ENCODE measurements around the gene WFS1. TPM values are rescaled to one million over a fixed set of nuclear protein-coding genes. Genes with fewer than 3 reads are reported as not detected.

Gene WFS1
- total and polyA plus RNA-seq, 2 of the 8 experiments (the other 6 are each of a cell fraction or from before 2014, with no cell fraction given) = 29.1 to 43.1 TPM

GRCh38 chr4:6281436-6282313 lies 12.0 kb downstream of the WFS1 start (continued):
- TF ChIP-seq NANOG (IDR thresholded peaks at IDR 0.05; ENCODE audit: insufficient read depth, low read depth, low read length, poor library complexity, severe bottlenecking) = no peak
- TF ChIP-seq RNF2 (IDR thresholded peaks at IDR 0.05; ENCODE audit: borderline replicate concordance, low read depth, low read length, missing control alignments, poor library complexity, severe bottlenecking) = no peak
- TF ChIP-seq TAF1 (IDR thresholded peaks at IDR 0.05; ENCODE audit: low read depth, low read length) = no peak
- TF ChIP-seq TCF12 (IDR thresholded peaks at IDR 0.05; ENCODE audit: low read depth, low read length) = no peak
- no peak for TF ChIP-seq CTBP2 (IDR thresholded peaks at IDR 0.05; ENCODE audit: borderline replicate concordance, insufficient read depth, insufficient read length, low read length)
- TF ChIP-seq EP300 (IDR thresholded peaks at IDR 0.05; ENCODE audit: borderline replicate concordance in 1 of 2, low read depth in 2 of 2, low read length in 2 of 2) = no peak
- no peak for TF ChIP-seq PHF8 (conservative IDR thresholded peaks at IDR 0.05; ENCODE audit: low read depth, low read length)
- TF ChIP-seq BCL11A (IDR thresholded peaks at IDR 0.05; ENCODE audit: low read depth in 2 of 2, low read length in 2 of 2) = no peak
- TF ChIP-seq RFX5 (IDR thresholded peaks at IDR 0.05; ENCODE audit: borderline replicate concordance, low read depth, low read length) = no peak
